C4-2B (cell line): ENCODE results near the gene HDC.

Experiments
- H3K27ac ChIP-seq: fragments of 450-650 bp; 2 replicates; pipeline ENCODE4 v1.5.1; 2017
- CTCF ChIP-seq: fragments of 450-650 bp; conservative IDR thresholded peaks from 2 replicates; pipeline ENCODE4 v1.5.1; 2017; ENCODE audit warnings: mild to moderate bottlenecking
- ZFX ChIP-seq: fragments of 450-650 bp; IDR thresholded peaks from 2 replicates; pipeline ENCODE4 v1.6.1; 2017

Gene HDC

GRCh38 chr15:50267577-50267976 lies 2.1 kb upstream of the HDC start:
- TF ChIP-seq CTCF: no peak
- TF ChIP-seq ZFX: no peak
- H3K27ac ChIP-seq: no peak overlapping the region

GRCh38 chr15:50262533-50262932 lies 3.0 kb downstream of the HDC start:
- no peak overlapping the region for H3K27ac ChIP-seq
- TF ChIP-seq CTCF (no peak), ZFX (no peak)

GRCh38 chr15:50261981-50262380 lies 3.5 kb downstream of the HDC start:
- no peak overlapping the region; the same call in 1 of the 2 replicates for H3K27ac ChIP-seq
- no peak for TF ChIP-seq ZFX
- TF ChIP-seq CTCF: no peak

- H3K27ac ChIP-seq: peak overlapping the region; percentile 23; the same call in 1 of the 2 replicates
- no peak for TF ChIP-seq CTCF
- no peak for TF ChIP-seq ZFX
Observed at GRCh38 chr15:50260969-50261496, 4.5 kb downstream of the HDC start.

- H3K27ac ChIP-seq: no peak overlapping the region
- no peak for TF ChIP-seq ZFX
- no peak for TF ChIP-seq CTCF
Observed at GRCh38 chr15:50259276-50259675, 6.2 kb downstream of the HDC start.

- TF ChIP-seq CTCF (no peak), ZFX (no peak)
- H3K27ac ChIP-seq: peak overlapping the region; percentile 71
Observed at GRCh38 chr15:50257924-50258323, 7.6 kb downstream of the HDC start.

DNA sequence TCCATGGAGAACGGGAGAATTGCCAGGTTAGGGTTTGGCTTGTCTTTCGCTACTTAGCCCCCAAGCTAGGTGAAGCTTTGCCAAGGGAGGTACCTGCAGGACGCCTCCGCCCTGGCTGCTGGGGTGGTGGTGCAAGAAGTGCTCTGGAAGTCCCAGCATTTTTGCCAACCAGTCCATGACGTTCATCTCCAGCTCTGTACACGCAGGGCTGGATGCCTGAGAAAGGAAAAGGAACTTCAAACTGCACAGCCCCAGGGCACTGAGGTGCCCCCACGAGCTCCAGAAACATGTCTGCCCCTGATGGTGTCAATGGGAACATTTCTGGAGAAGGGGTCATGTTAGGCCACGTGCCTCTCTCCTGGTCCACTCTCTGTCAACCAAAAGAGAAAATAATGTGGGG lies 8.2 kb downstream of the HDC start:
- no peak for TF ChIP-seq CTCF
- TF ChIP-seq ZFX: no peak
- H3K27ac ChIP-seq: peak overlapping the region; percentile 67
